Measurements from ENCODE around the gene TSPAN9.

Gene TSPAN9

GRCh38 chr12:3215410-3215975 lies 138.3 kb downstream of the TSPAN9 start:
- DNase-seq = no peak

GRCh38 chr12:3216097-3216496 lies 138.9 kb downstream of the TSPAN9 start:
- DNase-seq = no peak

GRCh38 chr12:3216726-3217682 lies 139.8 kb downstream of the TSPAN9 start:
- no peak for DNase-seq

- no peak for DNase-seq
Observed at GRCh38 chr12:3217683-3218079, 140.5 kb downstream of the TSPAN9 start.

- DNase-seq = no peak
Observed at GRCh38 chr12:3218228-3219171, 141.3 kb downstream of the TSPAN9 start.

GRCh38 chr12:3219233-3219632 lies 142.1 kb downstream of the TSPAN9 start:
- no peak for DNase-seq

GRCh38 chr12:3220382-3221321 lies 143.5 kb downstream of the TSPAN9 start:
- no peak for DNase-seq

- no peak for DNase-seq
Observed at GRCh38 chr12:3222306-3222705, 145.1 kb downstream of the TSPAN9 start.

- no peak for DNase-seq
Observed at GRCh38 chr12:3222979-3223378, 145.8 kb downstream of the TSPAN9 start.

GRCh38 chr12:3223601-3224529 lies 146.7 kb downstream of the TSPAN9 start:
- no peak for DNase-seq

GRCh38 chr12:3224530-3224903 lies 147.3 kb downstream of the TSPAN9 start:
- DNase-seq = no peak

- no peak for DNase-seq
Observed at GRCh38 chr12:3225154-3225795, 148.1 kb downstream of the TSPAN9 start.

GRCh38 chr12:3225796-3226180 lies 148.6 kb downstream of the TSPAN9 start:
- no peak for DNase-seq

- no peak for DNase-seq
Observed at GRCh38 chr12:3226264-3226663, 149.1 kb downstream of the TSPAN9 start.

- no peak for DNase-seq
Observed at GRCh38 chr12:3227076-3227975, 150.1 kb downstream of the TSPAN9 start.

- no peak for DNase-seq
Observed at GRCh38 chr12:3228552-3228951, 151.4 kb downstream of the TSPAN9 start.

GRCh38 chr12:3229577-3229976 lies 152.4 kb downstream of the TSPAN9 start:
- DNase-seq = no peak

- no peak for DNase-seq
Observed at GRCh38 chr12:3230758-3231375, 153.7 kb downstream of the TSPAN9 start.

- no peak for DNase-seq
Observed at GRCh38 chr12:3231399-3231876, 154.3 kb downstream of the TSPAN9 start.
